HCT116 (cell line): ENCODE data around the gene RFX2. TPM values are rescaled to one million over a fixed set of nuclear protein-coding genes. Genes with fewer than 3 reads are reported as not detected.

Source experiments
- ATAC-seq: fragments of 200-7000 bp; cut with Tn5 transposase; 2 replicates; pipeline ENCODE4 v1.9.1; 2020; ENCODE audit warnings: mild to moderate bottlenecking, moderate library complexity
- BruUV-seq: library from RNA; stranded (reverse); fragments of 400-500 nt; replicated peaks from 2 replicates; lab custom pipeline; 2021; lab: Mats Ljungman, UMichigan
- CTCF ChIA-PET: fragments of 300-600 bp; sonication (Branson Sonifier 250); formaldehyde crosslinking; loops from one replicate; lab custom pipeline; 2021; ENCODE audit warnings: antibody characterized with exemption; lab: Charles Lee
- POLR2A ChIA-PET: fragments of 300-600, 350-600 bp; sonication (Branson Sonifier 250); formaldehyde crosslinking; loops from one replicate; lab custom pipeline; 2021; ENCODE audit warnings: antibody characterized with exemption; lab: Charles Lee
- RAD21 ChIA-PET, 2 experiments: fragments of 300-600 bp; sonication (Branson Sonifier 250); formaldehyde crosslinking; loops; one replicate each; lab custom pipeline; 2023; ENCODE audit warnings: low total read pairs in 2 of 2; ENCODE audit not compliant: uncharacterized antibody in 2 of 2, unreplicated experiment in 2 of 2, low non-redundant PET in 1 of 2; lab: Charles Lee
- DNase-seq: peaks from one replicate; pipeline ENCODE4 v3.0.0-alpha.2; 2010; ENCODE audit warnings: low read depth, low spot score
- H2AFZ ChIP-seq: fragments of 200-600 bp; shearing (Covaris generic), sonication (generic); 2 replicates; pipeline ENCODE4 v1.6.1; 2017; ENCODE audit warnings: low read depth, mixed run types, mixed read lengths, antibody characterized with exemption, low read length; ENCODE audit not compliant: poor library complexity, severe bottlenecking
- H3K27ac ChIP-seq: 2 replicates; pipeline ENCODE4 v1.5.1; 2012; ENCODE audit warnings: low read depth, low read length
- H3K27me3 ChIP-seq: fragments of 200-600 bp; sonication (generic); 2 replicates; pipeline ENCODE4 v1.6.1; 2016; ENCODE audit warnings: mixed run types, low read length, mixed read lengths; ENCODE audit not compliant: insufficient read depth
- H3K36me3 ChIP-seq, 2 experiments: fragments of 200-500 bp in 1 of 2; fragments of 200-600 bp in 1 of 2; sonication (Bioruptor generic) in 1 of 2; sonication (generic) in 1 of 2; 2 replicates each; pipeline versions ENCODE4 v1.5.1 to v1.6.1; 2014 to 2016; ENCODE audit warnings: low read length in 2 of 2, inconsistent platforms in 1 of 2, mixed read lengths in 1 of 2, mixed run types in 1 of 2; ENCODE audit not compliant: insufficient read depth in 2 of 2, control insufficient read depth in 1 of 2
- H3K4me1 ChIP-seq, 2 experiments: fragments of 200-600 bp in 1 of 2; sonication (generic) in 1 of 2; 2 replicates each; pipeline versions ENCODE4 v1.5.1 to v1.6.1; 2012 to 2017; ENCODE audit warnings: low read length in 2 of 2, inconsistent platforms in 1 of 2, mild to moderate bottlenecking in 1 of 2, mixed read lengths in 1 of 2, mixed run types in 1 of 2, moderate library complexity in 1 of 2; ENCODE audit not compliant: insufficient read depth in 2 of 2, control insufficient read depth in 1 of 2
- H3K4me2 ChIP-seq: fragments of 200-600 bp; sonication (generic); 2 replicates; pipeline ENCODE4 v1.6.1; 2017; ENCODE audit warnings: mixed run types, low read length, mixed read lengths
- H3K4me3 ChIP-seq, 2 experiments: fragments of 200-600 bp in 1 of 2; sonication (generic) in 1 of 2; replicated peaks in 1 of 2; 2 replicates each; pipeline ENCODE4 v1.5.1; 2011 to 2016; ENCODE audit warnings: low read length in 2 of 2, control low read depth in 1 of 2, low read depth in 1 of 2, mild to moderate bottlenecking in 1 of 2, mixed read lengths in 1 of 2, mixed run types in 1 of 2
- H3K79me2 ChIP-seq: fragments of 200-600 bp; sonication (generic); 2 replicates; pipeline ENCODE4 v1.6.1; 2017; ENCODE audit warnings: mild to moderate bottlenecking, mixed run types, low read length, moderate library complexity, mixed read lengths; ENCODE audit not compliant: insufficient read depth
- H3K9ac ChIP-seq: fragments of 200-600 bp; sonication (generic); 2 replicates; pipeline ENCODE4 v1.6.1; 2016; ENCODE audit warnings: low read length, mixed read lengths
- H3K9me2 ChIP-seq: fragments of 200-600 bp; sonication (generic), shearing (Covaris generic); 2 replicates; pipeline ENCODE4 v1.6.1; 2017; ENCODE audit warnings: mixed run types, mild to moderate bottlenecking, moderate library complexity; ENCODE audit not compliant: insufficient read depth
- H3K9me3 ChIP-seq, 2 experiments: fragments of 200-500 bp in 1 of 2; fragments of 200-600 bp in 1 of 2; sonication (Bioruptor generic) in 1 of 2; sonication (generic) in 1 of 2; 2 replicates each; pipeline ENCODE4 v1.6.1; 2014 to 2017; ENCODE audit warnings: low read length in 2 of 2, mixed read lengths in 2 of 2, inconsistent platforms in 1 of 2, low read depth in 1 of 2, mild to moderate bottlenecking in 1 of 2, mixed run types in 1 of 2, moderate library complexity in 1 of 2; ENCODE audit not compliant: control insufficient read depth in 1 of 2, insufficient read depth in 1 of 2
- H4K20me1 ChIP-seq: fragments of 200-600 bp; sonication (generic), shearing (Covaris generic); 2 replicates; pipeline ENCODE4 v1.6.1; 2017; ENCODE audit warnings: mixed run types, mild to moderate bottlenecking, moderate library complexity; ENCODE audit not compliant: insufficient read depth
- ATF3 ChIP-seq: IDR thresholded peaks from 2 replicates; pipeline ENCODE4 v1.6.1; 2012
- CTCF ChIP-seq, 3 experiments: fragments of 200-600 bp in 1 of 3; sonication (generic) in 1 of 3; IDR thresholded peaks in 2 of 3; conservative IDR thresholded peaks in 1 of 3; 2 replicates each; pipeline ENCODE4 v1.5.1; 2012 to 2017; ENCODE audit warnings: low read depth in 2 of 3, low read length in 2 of 3, antibody characterized with exemption in 1 of 3, borderline replicate concordance in 1 of 3, control low read depth in 1 of 3, mild to moderate bottlenecking in 1 of 3, mixed read lengths in 1 of 3, mixed run types in 1 of 3, moderate library complexity in 1 of 3; ENCODE audit not compliant: insufficient read depth in 1 of 3
- EGR1 ChIP-seq: IDR thresholded peaks from 2 replicates; pipeline ENCODE4 v1.6.1; 2012; ENCODE audit warnings: low read depth
- ELF1 ChIP-seq: IDR thresholded peaks from 2 replicates; pipeline ENCODE4 v1.6.1; 2012; ENCODE audit warnings: low read depth, borderline replicate concordance
- RAD21 ChIP-seq: IDR thresholded peaks from 2 replicates; pipeline ENCODE4 v1.6.1; 2012; ENCODE audit warnings: low read depth, mild to moderate bottlenecking
- REST ChIP-seq: IDR thresholded peaks from 2 replicates; pipeline ENCODE4 v1.6.1; 2012; ENCODE audit warnings: low read depth
- SIN3A ChIP-seq: IDR thresholded peaks from 2 replicates; pipeline ENCODE4 v1.6.1; 2012; ENCODE audit warnings: low read depth
- SRF ChIP-seq: IDR thresholded peaks from 2 replicates; pipeline ENCODE4 v1.6.1; 2012; ENCODE audit warnings: low read depth
- ZFX ChIP-seq: fragments of 450-650 bp; IDR thresholded peaks from 2 replicates; pipeline ENCODE4 v1.6.1; 2017
- intact Hi-C: fragments of 100-400 bp; cut with micrococcal nuclease; formaldehyde crosslinking; loops from 2 replicates; pipeline ENCODE4 v1.10.0; 2022
- total RNA-seq: library from RNA; stranded (reverse); gene quantifications from one replicate; pipeline ENCODE4 v1.2.1, GENCODE V29; 2021; ENCODE audit not compliant: unreplicated experiment
- TF ChIP-seq, protein P1 (sequence below): IDR thresholded peaks from 2 replicates; pipeline ENCODE4 v1.6.1; 2012

RFX2 gene
- total RNA-seq, 1 experiment from 2014 or later, result 13.7 TPM

DNA sequence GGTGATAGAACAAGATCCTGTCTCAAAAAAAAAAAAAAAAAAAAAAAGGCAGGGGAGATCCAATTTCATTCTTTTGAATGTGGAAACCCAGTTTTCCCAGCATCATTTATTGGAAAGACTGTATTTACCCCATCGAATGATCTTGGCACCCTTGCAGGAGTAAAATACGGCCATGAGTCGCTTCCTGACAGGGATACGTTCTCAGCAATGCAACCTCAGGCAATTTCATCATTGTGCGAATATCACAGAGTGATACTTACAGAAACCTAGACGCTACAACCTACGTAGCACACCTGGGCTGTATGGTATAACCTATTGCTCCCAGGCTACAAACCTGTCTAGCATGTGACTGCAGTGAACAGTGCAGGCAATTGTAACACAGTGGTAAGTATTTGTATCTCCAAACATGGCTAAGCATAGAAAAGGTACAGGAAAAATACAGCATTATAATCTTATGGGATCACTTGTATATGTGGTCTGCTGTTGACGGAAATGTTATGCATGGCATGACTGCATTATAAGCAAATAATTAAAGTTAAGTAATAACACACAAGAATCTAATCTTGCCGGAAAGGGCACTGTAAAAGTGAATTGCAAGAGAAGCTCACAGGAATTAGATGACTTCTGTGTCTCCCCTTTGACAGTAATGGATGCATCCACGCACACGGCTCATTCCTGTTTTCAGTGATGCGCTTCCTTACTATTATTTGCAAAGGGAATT is 24.1 kb downstream of the RFX2 start:
- H3K4me3 ChIP-seq, result no peak overlapping the region
- H4K20me1 ChIP-seq, result no peaks in the 10 kb centered on the region
- H3K79me2 ChIP-seq, result peaks cover 10% of the 10 kb centered on the region
- ChIA-PET POLR2A (no interaction called here), CTCF (no interaction called here), RAD21 (no interaction called here)
- peaks cover 32 to 44% of the 10 kb centered on the region in 2 experiments for H3K4me1 ChIP-seq
- no peak overlapping the region for H3K27ac ChIP-seq
- intact Hi-C loops, result no loop called here
- no peak overlapping the region for H2AFZ ChIP-seq
- BruUV-seq, result no TSS peak
- no peaks in the 10 kb centered on the region for H3K9me3 ChIP-seq
- no peak for TF ChIP-seq ATF3
- H3K4me2 ChIP-seq, result peak overlapping the region; percentile 78
- ATAC-seq (no peak), DNase-seq (no peak)
- H3K27me3 ChIP-seq, result no peaks in the 10 kb centered on the region
- no peaks in the 10 kb centered on the region for H3K36me3 ChIP-seq
- peak overlapping the region; percentile 74 for H3K9ac ChIP-seq
- H3K9me2 ChIP-seq, result no peaks in the 10 kb centered on the region

GRCh38 chr19:6084821-6085220 is 25.5 kb downstream of the RFX2 start:
- DNase-seq (no peak), ATAC-seq (no peak)
- no peaks in the 10 kb centered on the region for H3K36me3 ChIP-seq
- ChIA-PET CTCF (no interaction called here), POLR2A (no interaction called here), RAD21 (no interaction called here)
- H3K9me2 ChIP-seq, result no peaks in the 10 kb centered on the region
- no peaks in the 10 kb centered on the region for H3K27me3 ChIP-seq
- H3K9me3 ChIP-seq, result no peaks in the 10 kb centered on the region
- no peak overlapping the region for H3K4me2 ChIP-seq
- no peaks in the 10 kb centered on the region for H4K20me1 ChIP-seq
- H3K27ac ChIP-seq, result no peak overlapping the region
- no peak for TF ChIP-seq SRF
- TF ChIP-seq EGR1, result no peak
- no peak for TF ChIP-seq SIN3A
- TF ChIP-seq ELF1, result no peak
- TF ChIP-seq, protein P1, sequence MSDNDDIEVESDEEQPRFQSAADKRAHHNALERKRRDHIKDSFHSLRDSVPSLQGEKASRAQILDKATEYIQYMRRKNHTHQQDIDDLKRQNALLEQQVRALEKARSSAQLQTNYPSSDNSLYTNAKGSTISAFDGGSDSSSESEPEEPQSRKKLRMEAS, result no peak
- TF ChIP-seq CTCF (IDR thresholded peaks at IDR 0.05 in 2 of 3, conservative IDR thresholded peaks at IDR 0.05 in 1 of 3; ENCODE audit: borderline replicate concordance in 1 of 3, insufficient read depth in 1 of 3, low read depth in 2 of 3, low read length in 2 of 3), result no peak
- no peak for TF ChIP-seq REST
- TF ChIP-seq ATF3, result no peak
- no peak for TF ChIP-seq ZFX
- no peak for TF ChIP-seq RAD21
- peaks cover 31 to 40% of the 10 kb centered on the region in 2 experiments for H3K4me1 ChIP-seq
- no peak overlapping the region for H3K9ac ChIP-seq
- H2AFZ ChIP-seq, result no peak overlapping the region
- intact Hi-C loops, result no loop called here
- no TSS peak for BruUV-seq
- H3K79me2 ChIP-seq, result no peaks in the 10 kb centered on the region; the same call in 1 of the 2 replicates
- no peak overlapping the region for H3K4me3 ChIP-seq
